ENCODE results near the gene THRSP.
"Not testable (repeated sequence)": the region's sequence is repeated elsewhere in the genome, so short reads cannot be mapped to it uniquely, and the experiment has no call there.

Gene THRSP

GRCh38 chr11:78022397-78023396 is 41.0 kb upstream of the THRSP start, which contains the start of gene KCTD14:
Gene KCTD14 (minus strand): TSS chr11:78023276. CDS start chr11:78023249, 27 bp downstream.
- DNase-seq (ENCODE audit: extremely low read depth, low read depth): no peak
- no peak for TF ChIP-seq CTCF (IDR thresholded peaks at IDR 0.05; ENCODE audit: low read depth, low read length, missing control alignments)
- H3K4me3 ChIP-seq (replicated peaks; ENCODE audit: low read depth, low read length): peak within 1 kb of the TSS; percentile 43

- no peak for DNase-seq (ENCODE audit: extremely low read depth, low read depth)
- peak overlapping the region; percentile 43 for H3K4me3 ChIP-seq (replicated peaks; ENCODE audit: low read depth, low read length)
- TF ChIP-seq CTCF (IDR thresholded peaks at IDR 0.05; ENCODE audit: low read depth, low read length, missing control alignments): no peak
Measured at GRCh38 chr11:78023426-78023825, 40.2 kb upstream of the THRSP start.

- no peak for TF ChIP-seq CTCF (IDR thresholded peaks at IDR 0.05; ENCODE audit: low read depth, low read length, missing control alignments)
- no peak overlapping the region for H3K4me3 ChIP-seq (replicated peaks; ENCODE audit: low read depth, low read length)
- no peak for DNase-seq (ENCODE audit: extremely low read depth, low read depth)
Measured at GRCh38 chr11:78025378-78025777, 38.3 kb upstream of the THRSP start.

GRCh38 chr11:78027759-78028158 is 35.9 kb upstream of the THRSP start:
- no peak for DNase-seq (ENCODE audit: extremely low read depth, low read depth)
- no peak for TF ChIP-seq CTCF (IDR thresholded peaks at IDR 0.05; ENCODE audit: low read depth, low read length, missing control alignments)
- no peak overlapping the region for H3K4me3 ChIP-seq (replicated peaks; ENCODE audit: low read depth, low read length)

- DNase-seq (ENCODE audit: extremely low read depth, low read depth); H3K4me3 ChIP-seq (replicated peaks; ENCODE audit: low read depth, low read length): not testable (repeated sequence)
Measured at GRCh38 chr11:78028423-78028822, 35.2 kb upstream of the THRSP start.

GRCh38 chr11:78030429-78031325 is 33.0 kb upstream of the THRSP start:
- peak; percentile 53 for DNase-seq (ENCODE audit: extremely low read depth, low read depth)
- no peak overlapping the region for H3K4me3 ChIP-seq (replicated peaks; ENCODE audit: low read depth, low read length)
- TF ChIP-seq CTCF (IDR thresholded peaks at IDR 0.05; ENCODE audit: low read depth, low read length, missing control alignments): no peak

GRCh38 chr11:78031629-78032028 is 32.0 kb upstream of the THRSP start:
- H3K4me3 ChIP-seq (replicated peaks; ENCODE audit: low read depth, low read length): no peak overlapping the region
- DNase-seq (ENCODE audit: extremely low read depth, low read depth): no peak
- no peak for TF ChIP-seq CTCF (IDR thresholded peaks at IDR 0.05; ENCODE audit: low read depth, low read length, missing control alignments)

All from HFF-Myc (cell line).